GM23338 (cell line): ENCODE results near the gene MMP15. TPM values are rescaled to one million over a fixed set of nuclear protein-coding genes. Genes with fewer than 3 reads are reported as not detected.

Experiments
- ATAC-seq: fragments of 200-7000 bp; cut with Tn5 transposase; 3 replicates; pipeline ENCODE4 v1.9.1; 2020
- DNase-seq: peaks from one replicate; pipeline ENCODE4 v3.0.0-alpha.2; 2015; ENCODE audit warnings: low spot score
- H2AFZ ChIP-seq: fragments of 200-600 bp; sonication (generic); 2 replicates; pipeline ENCODE4 v1.8.0; 2016; ENCODE audit warnings: antibody characterized with exemption, mild to moderate bottlenecking, moderate library complexity
- H3F3A ChIP-seq: fragments of 200-600 bp; sonication (generic); replicated peaks from 2 replicates; pipeline ENCODE4 v1.8.0; 2017; ENCODE audit warnings: antibody characterized with exemption, mixed run types, low read depth
- H3K27ac ChIP-seq: fragments of 200-600 bp; sonication (generic); 2 replicates; pipeline ENCODE4 v1.6.1; 2016; ENCODE audit warnings: low read depth
- H3K27me3 ChIP-seq: fragments of 200-600 bp; sonication (generic); 2 replicates; pipeline ENCODE4 v1.8.0; 2016; ENCODE audit warnings: mild to moderate bottlenecking, mixed run types, moderate library complexity; ENCODE audit not compliant: insufficient read depth
- H3K36me3 ChIP-seq: fragments of 200-600 bp; sonication (generic); 2 replicates; pipeline ENCODE4 v1.8.0; 2016; ENCODE audit warnings: mild to moderate bottlenecking; ENCODE audit not compliant: insufficient read depth
- H3K4me1 ChIP-seq: fragments of 200-600 bp; sonication (generic); 2 replicates; pipeline ENCODE4 v1.8.0; 2016; ENCODE audit warnings: mild to moderate bottlenecking, moderate library complexity; ENCODE audit not compliant: insufficient read depth
- H3K4me2 ChIP-seq: fragments of 200-600 bp; sonication (generic); 2 replicates; pipeline ENCODE4 v1.7.1; 2017; ENCODE audit warnings: mixed run types
- H3K4me3 ChIP-seq: fragments of 200-600 bp; sonication (generic); 2 replicates; pipeline ENCODE4 v1.6.1; 2016; ENCODE audit warnings: mixed run types
- H3K79me2 ChIP-seq: fragments of 200-600 bp; sonication (generic); replicated peaks from 2 replicates; pipeline ENCODE4 v1.8.0; 2017; ENCODE audit warnings: mild to moderate bottlenecking; ENCODE audit not compliant: insufficient read depth
- H3K9me2 ChIP-seq: fragments of 200-600 bp; sonication (generic); 2 replicates; pipeline ENCODE4 v1.8.0; 2017; ENCODE audit not compliant: insufficient read depth
- H4K20me1 ChIP-seq: fragments of 200-600 bp; sonication (generic); replicated peaks from 2 replicates; pipeline ENCODE4 v1.8.0; 2017; ENCODE audit warnings: mild to moderate bottlenecking; ENCODE audit not compliant: insufficient read depth
- H3K27ac Mint-ChIP-seq: 2 replicates; pipeline ENCODE4 v1.8.0; 2020; ENCODE audit warnings: inconsistent platforms, mild to moderate bottlenecking, moderate library complexity, mixed read lengths
- H3K27me3 Mint-ChIP-seq: 3 replicates; pipeline ENCODE4 v1.8.0; 2022; ENCODE audit warnings: low read depth, mild to moderate bottlenecking, moderate library complexity, mixed read lengths, inconsistent platforms; ENCODE audit not compliant: insufficient read depth, poor library complexity
- H3K36me3 Mint-ChIP-seq: 3 replicates; pipeline ENCODE4 v1.8.0; 2021; ENCODE audit warnings: low read depth, mild to moderate bottlenecking, inconsistent platforms, moderate library complexity, mixed read lengths
- H3K4me1 Mint-ChIP-seq: 3 replicates; pipeline ENCODE4 v1.8.0; 2020; ENCODE audit warnings: mild to moderate bottlenecking, inconsistent platforms, mixed read lengths
- H3K4me3 Mint-ChIP-seq: 3 replicates; pipeline ENCODE4 v1.8.0; 2021; ENCODE audit warnings: moderate library complexity, mild to moderate bottlenecking, inconsistent platforms, mixed read lengths
- H3K9me3 Mint-ChIP-seq: 3 replicates; pipeline ENCODE4 v1.8.0; 2020; ENCODE audit warnings: moderate library complexity, mild to moderate bottlenecking, inconsistent platforms, mixed read lengths
- CREB1 ChIP-seq: fragments of 250-450 bp; sonication (Bioruptor Pico); IDR thresholded peaks from 2 replicates; pipeline ENCODE4 v1.5.0; 2020; ENCODE audit warnings: low read depth, mild to moderate bottlenecking, moderate library complexity
- CTCF ChIP-seq, 2 experiments: fragments of 200-600 bp in 1 of 2; sonication (generic) in 1 of 2; conservative IDR thresholded peaks; 2 replicates each; pipeline versions ENCODE4 v1.5.1 to v1.6.1; 2016 to 2017; ENCODE audit warnings: antibody characterized with exemption in 2 of 2, low read depth in 2 of 2, mild to moderate bottlenecking in 2 of 2, moderate library complexity in 1 of 2
- POLR2AphosphoS5 ChIP-seq: IDR thresholded peaks from 2 replicates; pipeline ENCODE4 v1.6.1; 2016; ENCODE audit warnings: antibody characterized with exemption, low read depth
- REST ChIP-seq: IDR thresholded peaks from one replicate; pipeline ENCODE4 v1.6.1; 2018; ENCODE audit warnings: antibody characterized with exemption; ENCODE audit not compliant: unreplicated experiment
- ZNF331 ChIP-seq: fragments of 250-450 bp; sonication (Bioruptor Pico); IDR thresholded peaks from 2 replicates; pipeline ENCODE4 v1.5.0; 2020; ENCODE audit warnings: low read depth, mild to moderate bottlenecking, moderate library complexity
- polyA plus RNA-seq: library from polyadenylated mRNA; unstranded; fragments of >200 nt; fragmentation: Nextera tagmentation; extraction: Ambion mirVana; gene quantifications from 2 replicates; pipeline ENCODE4 v1.2.1, GENCODE V29; 2016
- total RNA-seq: library from RNA; depleted of rRNA; stranded (reverse); fragments of >200 nt; shearing (Covaris generic); gene quantifications from 2 replicates; pipeline ENCODE4 v1.2.3, GENCODE V29; 2014
- TF ChIP-seq, protein P1 (sequence below): IDR thresholded peaks from 2 replicates; pipeline ENCODE4 v1.6.1; 2016; ENCODE audit warnings: antibody characterized with exemption

Gene MMP15
- total and polyA plus RNA-seq, 2 experiments from 2014 or later: 10.9 to 79.1 TPM

DNA sequence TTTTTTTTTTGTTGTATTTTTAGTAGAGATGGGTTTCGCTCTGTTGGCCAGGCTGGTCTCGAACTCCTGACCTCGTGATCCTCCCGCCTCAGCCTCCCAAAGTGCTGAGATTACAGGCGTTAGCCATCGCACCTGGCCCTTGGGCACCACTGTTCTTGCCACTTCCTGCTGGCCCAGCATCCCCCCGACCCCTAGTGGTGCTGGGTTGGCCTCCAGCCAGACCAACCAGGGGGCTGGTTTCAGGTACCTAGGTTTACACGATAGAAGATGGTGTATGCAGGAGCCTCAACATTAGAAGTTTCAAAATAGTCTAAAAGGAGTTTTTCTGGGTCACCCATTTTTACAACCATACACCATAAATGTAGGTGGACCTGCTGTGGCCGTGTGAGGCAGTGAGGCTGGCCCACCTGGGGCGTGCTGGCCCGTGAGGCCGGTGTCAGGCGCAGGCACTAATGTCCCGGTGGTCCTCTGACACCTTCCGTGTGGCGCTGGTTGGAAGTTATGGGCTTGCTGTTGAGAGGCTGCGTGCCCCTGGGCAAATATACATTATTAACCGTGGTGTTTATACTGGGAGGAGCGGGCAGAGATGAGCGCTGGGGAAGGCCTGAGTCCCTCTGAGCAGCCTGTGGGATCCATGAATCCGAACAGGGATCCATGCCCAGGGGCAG, 60.2 kb downstream of the MMP15 start:
- Histone ChIP-seq H2AFZ (no peak overlapping the region), H3K4me3 (no peak overlapping the region), H4K20me1 (no peaks in the 10 kb centered on the region), H3K36me3 (no peaks in the 10 kb centered on the region), H3K4me1 (peaks cover 10% of the 10 kb centered on the region), H3K9me2 (no peaks in the 10 kb centered on the region), H3K27me3 (no peaks in the 10 kb centered on the region), H3K4me2 (no peak overlapping the region), H3F3A (peaks cover 7% of the 10 kb centered on the region), H3K27ac (no peak overlapping the region), H3K79me2 (no peaks in the 10 kb centered on the region)
- ATAC-seq (peak; percentile 16; the same call in 1 of the 3 replicates), DNase-seq (no peak)
- Mint-ChIP-seq H3K27ac (no peak overlapping the region), H3K4me3 (no peak overlapping the region), H3K9me3 (no peaks in the 10 kb centered on the region), H3K4me1 (peaks cover 17% of the 10 kb centered on the region), H3K36me3 (no peaks in the 10 kb centered on the region), H3K27me3 (peaks cover 7% of the 10 kb centered on the region)
- peak in 1 of 2 experiments; percentile 13; a peak in 1 of 4 replicates for TF ChIP-seq CTCF (conservative IDR thresholded peaks at IDR 0.05; ENCODE audit: low read depth in 2 of 2)
- TF ChIP-seq, protein P1, sequence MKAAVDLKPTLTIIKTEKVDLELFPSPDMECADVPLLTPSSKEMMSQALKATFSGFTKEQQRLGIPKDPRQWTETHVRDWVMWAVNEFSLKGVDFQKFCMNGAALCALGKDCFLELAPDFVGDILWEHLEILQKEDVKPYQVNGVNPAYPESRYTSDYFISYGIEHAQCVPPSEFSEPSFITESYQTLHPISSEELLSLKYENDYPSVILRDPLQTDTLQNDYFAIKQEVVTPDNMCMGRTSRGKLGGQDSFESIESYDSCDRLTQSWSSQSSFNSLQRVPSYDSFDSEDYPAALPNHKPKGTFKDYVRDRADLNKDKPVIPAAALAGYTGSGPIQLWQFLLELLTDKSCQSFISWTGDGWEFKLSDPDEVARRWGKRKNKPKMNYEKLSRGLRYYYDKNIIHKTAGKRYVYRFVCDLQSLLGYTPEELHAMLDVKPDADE: no peak

GRCh38 chr16:58086381-58087208, 61.0 kb downstream of the MMP15 start:
- no peak for ATAC-seq
- H3K4me1 Mint-ChIP-seq: peaks cover 17% of the 10 kb centered on the region
- H3K9me3 Mint-ChIP-seq: no peaks in the 10 kb centered on the region
- peaks cover 7% of the 10 kb centered on the region for H3K27me3 Mint-ChIP-seq
- no peaks in the 10 kb centered on the region for H3K27me3 ChIP-seq
- H3K4me3 Mint-ChIP-seq: no peak overlapping the region
- no peaks in the 10 kb centered on the region for H3K36me3 Mint-ChIP-seq
- H2AFZ ChIP-seq: no peak overlapping the region
- no peaks in the 10 kb centered on the region for H4K20me1 ChIP-seq
- H3K36me3 ChIP-seq: no peaks in the 10 kb centered on the region
- H3K4me1 ChIP-seq: peaks cover 10% of the 10 kb centered on the region
- DNase-seq: no peak
- H3K4me2 ChIP-seq: no peak overlapping the region
- H3K9me2 ChIP-seq: no peaks in the 10 kb centered on the region
- H3K79me2 ChIP-seq: no peaks in the 10 kb centered on the region
- no peak overlapping the region for H3K4me3 ChIP-seq
- peaks cover 7% of the 10 kb centered on the region for H3F3A ChIP-seq
- H3K27ac ChIP-seq: no peak overlapping the region
- no peak overlapping the region for H3K27ac Mint-ChIP-seq
- no peak for TF ChIP-seq ZNF331 (CRISPR knock-in tag)
- no peak for TF ChIP-seq REST
- TF ChIP-seq POLR2AphosphoS5: no peak
- no peak for TF ChIP-seq CREB1 (CRISPR knock-in tag)
